HUES48 (cell line): ENCODE data around the gene METTL3.
A peak's percentile ranks its signal among the peaks of the same experiment; 100 is the strongest.

ENCODE experiments used
- H3K27ac ChIP-seq: one replicate; pipeline ENCODE4 v1.7.0; 2013; ENCODE audit warnings: low read depth, low read length, inconsistent platforms
- H3K27me3 ChIP-seq: 2 replicates; pipeline ENCODE4 v1.6.1; 2013; ENCODE audit warnings: mild to moderate bottlenecking, low read length; ENCODE audit not compliant: control insufficient read depth, insufficient read depth
- H3K36me3 ChIP-seq: 2 replicates; pipeline ENCODE4 v1.6.1; 2013; ENCODE audit warnings: low read length; ENCODE audit not compliant: control insufficient read depth, insufficient read depth
- H3K4me1 ChIP-seq: 2 replicates; pipeline ENCODE4 v1.6.1; 2013; ENCODE audit warnings: mild to moderate bottlenecking, low read length; ENCODE audit not compliant: control insufficient read depth, insufficient read depth
- H3K4me3 ChIP-seq: 2 replicates; pipeline ENCODE4 v1.5.1; 2013; ENCODE audit warnings: mild to moderate bottlenecking, low read depth, low read length
- H3K9ac ChIP-seq: 2 replicates; pipeline ENCODE4 v1.6.1; 2013; ENCODE audit warnings: mild to moderate bottlenecking, low read depth, low read length, moderate library complexity
- H3K9me3 ChIP-seq: 2 replicates; pipeline ENCODE4 v1.6.1; 2013; ENCODE audit warnings: low read length; ENCODE audit not compliant: control insufficient read depth, insufficient read depth

METTL3 gene

DNA sequence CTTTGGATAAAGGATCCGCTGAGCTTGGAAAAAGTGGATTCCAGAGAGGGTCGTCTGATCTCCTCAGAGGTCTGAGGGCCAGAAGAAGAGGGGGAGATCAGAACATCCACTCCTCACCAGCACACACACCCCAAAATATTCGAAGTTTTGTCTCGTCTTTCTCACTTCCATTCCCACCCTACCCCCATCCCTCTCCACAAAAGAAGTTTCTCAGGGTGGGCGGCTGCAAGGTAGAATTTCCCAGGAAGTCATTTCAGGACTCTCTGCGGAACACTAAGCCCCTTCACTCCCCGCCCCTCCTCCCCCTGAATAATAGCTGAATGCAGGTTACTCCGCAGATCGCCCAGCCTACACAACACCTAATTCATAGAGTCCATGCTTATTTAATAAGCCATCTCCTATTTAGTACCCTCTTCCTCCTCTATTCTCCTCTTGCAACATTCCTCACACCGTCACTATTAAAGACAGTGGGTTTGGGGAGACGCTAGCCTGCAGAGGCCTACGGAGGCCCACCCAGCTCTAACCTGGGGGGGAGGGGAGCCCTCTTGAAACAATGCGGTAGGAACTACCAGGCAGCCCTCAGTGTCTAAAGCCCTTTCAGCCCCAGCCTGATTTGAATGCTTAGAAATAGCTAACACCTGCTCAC lies 15.7 kb upstream of the METTL3 start:
- Histone ChIP-seq H3K27me3 (no peaks in the 10 kb centered on the region), H3K36me3 (peaks cover 58% of the 10 kb centered on the region), H3K4me1 (peaks cover 63% of the 10 kb centered on the region), H3K9me3 (no peaks in the 10 kb centered on the region), H3K27ac (peak overlapping the region; percentile 99), H3K9ac (peak overlapping the region; percentile 75), H3K4me3 (peak overlapping the region; percentile 71)

DNA sequence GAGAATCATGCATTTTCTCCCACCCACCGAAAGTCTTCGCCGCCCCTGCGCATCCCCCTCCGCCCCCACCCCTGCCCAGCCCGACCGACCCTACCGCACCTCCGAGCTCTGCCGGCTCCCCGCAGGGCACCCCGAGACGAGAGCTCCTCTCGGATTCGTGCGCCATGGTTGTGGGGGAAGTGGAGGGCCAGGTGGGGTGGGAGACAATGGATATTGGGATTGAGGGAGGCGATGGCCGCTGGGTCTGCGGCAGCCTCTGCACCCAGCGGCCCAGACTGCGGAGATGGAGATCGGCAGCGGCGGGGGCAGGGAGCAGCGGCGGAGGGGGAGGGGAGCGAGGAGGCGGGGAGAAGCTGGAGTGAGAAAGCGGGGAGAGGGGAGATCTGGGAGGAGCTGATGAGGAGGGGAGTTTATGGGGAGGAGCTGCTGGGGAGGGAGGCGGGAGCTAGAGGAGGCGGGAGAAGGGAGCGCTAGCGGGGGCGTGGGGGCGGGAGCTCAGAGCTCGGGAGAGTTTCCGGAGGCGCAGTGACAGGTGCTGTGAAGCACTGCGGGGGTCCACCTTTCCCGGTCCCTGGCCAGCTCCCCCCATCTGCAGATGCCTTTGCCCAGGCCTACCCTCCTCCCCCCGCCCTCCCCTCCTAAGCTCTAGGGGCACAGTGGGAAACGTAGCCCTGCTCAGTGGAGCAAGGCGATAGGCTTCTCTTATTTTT lies 15.0 kb upstream of the METTL3 start, which contains the start of gene SALL2:
TSS of gene SALL2 (minus strand) at position 385 of the 710 bp plus-strand sequence. CDS start at position 166, 219 bp downstream.
- Histone ChIP-seq H3K27ac (peak within 1 kb of the TSS; percentile 99), H3K4me1 (peaks cover 68% of the 10 kb centered on the region), H3K9ac (peak within 1 kb of the TSS; percentile 75), H3K36me3 (peaks cover 63% of the 10 kb centered on the region), H3K9me3 (no peaks in the 10 kb centered on the region), H3K4me3 (peak within 1 kb of the TSS; percentile 71), H3K27me3 (no peaks in the 10 kb centered on the region)

DNA sequence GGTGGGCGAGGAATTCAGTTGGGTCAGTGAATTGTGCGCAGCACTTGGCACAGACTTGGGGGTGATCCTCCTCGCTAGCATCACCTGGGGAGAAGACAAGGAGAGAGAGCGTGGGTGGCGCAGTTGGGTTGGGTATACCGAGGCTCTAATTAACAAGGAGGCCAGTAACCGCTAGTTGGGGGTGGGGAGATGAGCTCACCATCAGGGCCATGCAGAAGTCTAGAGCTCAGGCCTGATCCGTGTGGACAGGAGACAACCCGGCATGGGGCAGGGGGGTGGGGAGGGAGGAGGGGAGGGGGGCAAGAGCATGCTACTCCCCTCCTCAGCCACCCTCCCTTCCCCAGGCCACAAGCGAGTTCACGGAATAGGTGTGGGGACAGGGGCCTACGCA lies 14.4 kb upstream of the METTL3 start:
- Histone ChIP-seq H3K4me3 (peak overlapping the region; percentile 71), H3K27me3 (no peaks in the 10 kb centered on the region), H3K4me1 (peaks cover 62% of the 10 kb centered on the region), H3K27ac (peak overlapping the region; percentile 99), H3K9me3 (no peaks in the 10 kb centered on the region), H3K36me3 (peaks cover 63% of the 10 kb centered on the region), H3K9ac (peak overlapping the region; percentile 49)

DNA sequence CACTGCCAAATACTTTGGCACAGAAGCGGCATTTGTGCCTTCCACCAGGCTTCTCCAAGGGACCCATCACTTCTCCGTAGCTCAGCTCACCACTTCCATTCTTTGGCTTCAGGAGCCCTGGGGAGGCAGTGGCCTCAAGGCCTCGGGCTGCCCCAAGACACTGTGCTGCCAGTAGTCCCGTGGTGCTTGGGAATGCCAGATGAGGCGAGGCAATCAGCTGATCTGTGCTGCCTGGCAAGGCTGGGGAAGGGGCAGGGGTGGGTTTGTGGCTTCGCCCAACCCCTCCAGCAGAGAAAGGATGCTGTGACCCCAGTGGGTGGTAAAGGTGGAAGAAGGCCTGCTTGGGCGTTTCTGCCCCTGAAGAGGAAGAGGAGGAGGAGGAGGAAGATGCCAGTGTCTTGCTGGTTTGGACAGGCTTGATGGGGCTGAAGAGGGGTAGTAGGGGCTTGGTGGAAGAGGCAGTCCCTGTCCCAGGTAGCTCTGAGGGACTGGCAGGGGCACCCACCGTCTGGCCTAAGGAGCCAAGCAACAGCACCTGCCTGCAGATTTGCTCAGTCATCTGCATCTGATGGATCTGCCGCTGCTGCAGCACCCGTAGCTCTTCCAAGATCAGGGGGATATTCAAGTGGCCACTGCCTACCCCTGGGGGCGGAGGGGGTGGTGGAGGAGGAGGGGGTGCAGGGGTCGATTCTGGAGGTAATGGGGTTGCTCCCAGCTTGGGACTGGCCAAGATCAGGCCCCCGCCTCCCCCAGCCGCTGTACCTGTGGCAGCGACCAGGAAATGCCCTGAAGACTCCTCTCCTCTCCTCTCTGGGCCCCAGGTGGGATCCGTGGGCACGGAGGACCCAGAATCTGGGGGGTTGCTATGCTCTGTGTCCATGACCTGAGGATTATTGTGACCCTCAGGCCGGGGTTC lies 13.7 kb upstream of the METTL3 start:
- Histone ChIP-seq H3K27ac (peak overlapping the region; percentile 99), H3K27me3 (no peaks in the 10 kb centered on the region), H3K36me3 (peaks cover 64% of the 10 kb centered on the region), H3K4me1 (peaks cover 59% of the 10 kb centered on the region), H3K9me3 (no peaks in the 10 kb centered on the region), H3K4me3 (peak overlapping the region; percentile 71), H3K9ac (peak overlapping the region; percentile 49)

DNA sequence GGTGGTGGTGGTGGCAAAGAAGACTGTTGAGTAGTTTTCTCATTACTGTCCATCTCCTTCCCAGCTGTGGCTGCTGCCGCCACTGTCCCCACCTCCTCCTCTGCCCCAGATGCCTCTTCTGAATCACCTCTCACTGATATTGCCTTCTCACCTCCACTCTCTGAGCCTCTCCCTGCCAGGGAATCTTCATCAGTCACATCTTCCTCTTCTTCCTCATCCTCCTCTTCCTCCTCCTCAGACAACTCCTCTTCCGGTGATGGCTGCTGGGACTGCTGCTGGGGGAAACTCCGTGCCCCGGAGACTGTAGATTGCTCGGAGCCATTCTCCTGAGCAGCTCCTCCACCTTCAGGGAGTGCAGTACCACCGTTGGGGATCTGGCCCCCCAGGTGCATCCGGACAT lies 12.1 kb upstream of the METTL3 start:
- Histone ChIP-seq H3K36me3 (peaks cover 52% of the 10 kb centered on the region), H3K4me1 (peaks cover 43% of the 10 kb centered on the region), H3K27me3 (no peaks in the 10 kb centered on the region), H3K9ac (no peak overlapping the region), H3K9me3 (no peaks in the 10 kb centered on the region), H3K4me3 (no peak overlapping the region), H3K27ac (no peak overlapping the region)

DNA sequence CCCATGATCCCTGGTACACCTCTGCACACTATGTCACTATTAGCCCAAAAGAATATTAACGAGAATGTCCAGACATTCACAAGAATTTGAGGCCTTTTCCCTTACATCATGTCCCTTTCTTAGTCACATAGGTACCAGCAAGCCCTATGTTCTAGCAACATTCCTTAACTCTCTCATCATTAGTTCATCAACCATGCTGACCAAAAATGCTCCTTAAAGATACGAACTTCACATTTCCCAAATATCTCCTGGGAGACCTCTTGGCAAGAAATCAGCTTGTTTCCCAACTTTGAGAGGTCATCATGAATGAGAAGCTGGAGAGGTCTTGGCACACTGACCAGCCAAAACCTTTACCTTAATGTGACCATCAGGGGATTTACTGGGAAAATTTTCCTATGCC lies 10.4 kb upstream of the METTL3 start:
- Histone ChIP-seq H3K27ac (no peak overlapping the region), H3K27me3 (no peaks in the 10 kb centered on the region), H3K4me3 (no peak overlapping the region), H3K9me3 (no peaks in the 10 kb centered on the region), H3K4me1 (peaks cover 33% of the 10 kb centered on the region), H3K9ac (no peak overlapping the region), H3K36me3 (peaks cover 52% of the 10 kb centered on the region)

DNA sequence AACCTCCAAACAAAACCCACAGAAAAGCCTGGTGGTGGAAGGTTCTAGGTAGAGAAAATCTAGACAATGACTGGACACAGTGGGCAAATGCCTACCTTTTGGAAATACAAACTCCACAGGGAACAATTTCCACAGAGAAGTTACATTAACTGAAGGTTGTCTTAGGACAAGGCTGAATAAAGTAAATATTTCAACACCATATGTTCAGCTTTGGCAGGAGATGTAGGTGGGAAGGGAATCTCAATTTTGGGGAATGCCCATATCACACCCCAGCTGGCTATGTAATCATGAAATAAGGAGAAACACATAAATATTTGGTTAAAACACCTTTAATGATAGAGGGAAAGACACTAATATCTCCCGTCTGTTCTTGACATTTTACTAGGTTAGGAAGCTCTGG lies 9.6 kb upstream of the METTL3 start:
- Histone ChIP-seq H3K27me3 (no peaks in the 10 kb centered on the region), H3K27ac (no peak overlapping the region), H3K9ac (no peak overlapping the region), H3K4me1 (peaks cover 33% of the 10 kb centered on the region), H3K9me3 (no peaks in the 10 kb centered on the region), H3K4me3 (no peak overlapping the region), H3K36me3 (peaks cover 52% of the 10 kb centered on the region)

DNA sequence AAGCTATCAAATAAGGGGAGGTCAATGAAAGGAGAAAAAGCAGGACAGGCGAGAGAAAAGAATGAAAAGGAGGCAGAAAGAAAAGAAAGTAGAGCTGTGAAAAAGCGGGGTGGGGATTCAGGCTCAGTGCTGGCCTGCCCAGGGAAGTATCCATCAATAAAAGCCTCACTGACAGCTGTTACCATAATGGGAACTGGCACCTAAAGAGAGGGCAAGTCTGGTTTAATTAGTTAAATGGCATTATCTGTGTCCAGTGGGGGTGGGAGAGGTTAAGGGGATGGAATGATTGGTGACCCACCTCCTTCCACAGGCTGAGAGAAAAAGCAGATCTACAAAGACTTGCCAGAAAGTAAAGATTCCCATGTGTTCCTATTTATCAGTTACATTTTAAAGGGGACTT lies 7.6 kb upstream of the METTL3 start:
- Histone ChIP-seq H3K4me1 (peaks cover 19% of the 10 kb centered on the region), H3K9ac (no peak overlapping the region), H3K4me3 (no peak overlapping the region), H3K36me3 (peaks cover 34% of the 10 kb centered on the region), H3K27ac (no peak overlapping the region), H3K9me3 (no peaks in the 10 kb centered on the region), H3K27me3 (no peaks in the 10 kb centered on the region)

DNA sequence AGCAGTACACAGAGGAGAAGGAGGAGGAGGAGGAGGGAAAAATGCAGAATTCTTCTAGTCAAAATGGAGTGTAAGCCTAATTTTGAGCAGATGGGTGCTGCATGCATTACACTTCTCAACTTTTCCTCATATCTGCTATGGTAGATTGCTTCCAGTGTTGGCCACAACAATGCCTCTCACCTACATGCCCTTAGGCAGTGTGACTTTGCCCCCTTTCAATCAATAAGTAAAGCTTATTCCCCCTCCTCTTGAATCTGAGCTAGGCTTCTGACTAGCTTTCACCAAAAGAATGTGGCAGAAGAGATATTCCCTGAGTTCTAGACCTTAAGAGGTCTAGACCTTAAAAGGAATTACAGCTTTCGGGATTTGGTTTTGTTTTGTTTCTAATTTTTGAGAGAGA lies 3.2 kb upstream of the METTL3 start:
- H3K27me3 ChIP-seq = no peaks in the 10 kb centered on the region
- H3K4me3 ChIP-seq = no peak overlapping the region
- peaks cover 9% of the 10 kb centered on the region for H3K4me1 ChIP-seq
- H3K27ac ChIP-seq = no peak overlapping the region
- 0 out of 2 replicates have a peak, but pooled peaks cover 2% of the 10 kb centered on the region for H3K36me3 ChIP-seq
- no peaks in the 10 kb centered on the region for H3K9me3 ChIP-seq
- no peak overlapping the region for H3K9ac ChIP-seq

DNA sequence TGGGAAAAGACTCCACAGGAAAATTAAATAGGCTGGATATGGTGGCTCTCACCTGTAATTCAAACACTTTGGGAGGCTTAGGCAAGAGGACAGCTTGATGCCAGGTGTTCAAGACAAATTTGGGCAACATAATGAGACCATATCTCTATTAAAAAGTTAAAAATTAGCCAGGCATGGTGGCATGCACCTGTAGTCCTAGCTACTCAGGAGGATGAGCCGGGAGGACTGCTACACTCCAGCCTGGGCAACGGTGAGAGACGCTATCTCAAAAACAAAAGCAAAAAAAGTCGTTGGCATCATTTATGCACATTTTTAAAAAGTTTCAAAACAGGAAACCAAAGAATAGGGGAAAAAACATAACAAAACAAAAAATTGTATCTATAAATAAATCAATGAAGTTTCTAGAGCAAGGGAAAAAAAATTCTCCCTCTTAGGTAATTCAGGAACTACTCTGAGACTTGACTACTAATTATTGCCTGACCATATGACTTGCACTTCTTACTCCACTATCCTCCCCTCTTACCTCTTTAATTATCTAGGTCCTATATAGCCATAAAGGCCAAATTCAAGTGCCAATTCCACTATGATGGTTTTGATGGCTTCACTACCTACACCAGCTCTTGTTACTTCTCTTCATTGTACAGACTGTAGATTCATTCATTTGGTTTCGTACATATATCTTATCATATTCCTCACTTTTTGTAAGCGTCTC lies 1.6 kb downstream of the METTL3 start:
- H3K9ac ChIP-seq = peak overlapping the region; percentile 85; the same call in 1 of the 2 replicates
- no peak overlapping the region for H3K27ac ChIP-seq

More for the DNA sequence above, 1.6 kb downstream of the METTL3 start:
- Histone ChIP-seq H3K4me1 (peaks cover 11% of the 10 kb centered on the region), H3K4me3 (peak overlapping the region; percentile 93), H3K27me3 (no peaks in the 10 kb centered on the region), H3K36me3 (peaks cover 37% of the 10 kb centered on the region), H3K9me3 (no peaks in the 10 kb centered on the region)
